A673 (cell line): ENCODE data around the gene PTPA. TPM values are rescaled to one million over a fixed set of nuclear protein-coding genes. Genes with fewer than 3 reads are reported as not detected.

Experiments used
- BruUV-seq: library from RNA; stranded (reverse); fragments of 400-500 nt; replicated peaks from 2 replicates; lab custom pipeline; 2021; lab: Mats Ljungman, UMichigan
- CTCF ChIA-PET: fragments of 300-600 bp; sonication (Branson Sonifier 250); formaldehyde crosslinking; loops from one replicate; lab custom pipeline; 2022; ENCODE audit warnings: antibody characterized with exemption; lab: Charles Lee
- POLR2A ChIA-PET: fragments of 300-600 bp; sonication (Branson Sonifier 250); formaldehyde crosslinking; loops from one replicate; lab custom pipeline; 2022; ENCODE audit warnings: antibody characterized with exemption; ENCODE audit not compliant: low non-redundant PET; lab: Charles Lee
- DNase-seq: peaks from one replicate; pipeline ENCODE4 v3.0.0-alpha.2; 2015; ENCODE audit warnings: low spot score
- H3K27ac ChIP-seq: fragments of 200-600 bp; sonication (generic); 2 replicates; pipeline ENCODE4 v1.5.1; 2016; ENCODE audit warnings: mixed run types, low read depth, mild to moderate bottlenecking, mixed read lengths, antibody characterized with exemption, low read length; ENCODE audit not compliant: poor library complexity, severe bottlenecking
- H3K27me3 ChIP-seq: fragments of 200-600 bp; sonication (generic); replicated peaks from 2 replicates; pipeline ENCODE4 v1.6.1; 2017; ENCODE audit warnings: mixed run types, low read depth, mild to moderate bottlenecking, mixed read lengths, antibody characterized with exemption, low read length; ENCODE audit not compliant: insufficient read depth, poor library complexity
- H3K36me3 ChIP-seq: fragments of 200-600 bp; sonication (generic); 2 replicates; pipeline ENCODE4 v1.6.1; 2016; ENCODE audit warnings: mixed run types, mild to moderate bottlenecking, mixed read lengths, antibody characterized with exemption, low read length; ENCODE audit not compliant: insufficient read depth, poor library complexity, severe bottlenecking
- H3K4me1 ChIP-seq: fragments of 200-600 bp; sonication (generic); 2 replicates; pipeline ENCODE4 v1.6.1; 2017; ENCODE audit warnings: mixed run types, mild to moderate bottlenecking, mixed read lengths, antibody characterized with exemption, low read length; ENCODE audit not compliant: insufficient read depth, poor library complexity, severe bottlenecking
- H3K4me3 ChIP-seq: fragments of 200-600 bp; sonication (generic); 2 replicates; pipeline ENCODE4 v1.5.1; 2016; ENCODE audit warnings: low read depth, mixed run types, mild to moderate bottlenecking, mixed read lengths, low read length; ENCODE audit not compliant: poor library complexity, severe bottlenecking
- H3K9me3 ChIP-seq: fragments of 200-600 bp; sonication (generic); 2 replicates; pipeline ENCODE4 v1.6.1; 2016; ENCODE audit warnings: mixed run types, low read depth, mild to moderate bottlenecking, mixed read lengths, antibody characterized with exemption, low read length; ENCODE audit not compliant: poor library complexity, severe bottlenecking
- CTCF ChIP-seq: fragments of 300-800, 200-600 bp; sonication (generic); conservative IDR thresholded peaks from 2 replicates; pipeline ENCODE4 v1.5.1; 2017; ENCODE audit warnings: low read depth, mild to moderate bottlenecking, antibody characterized with exemption, low read length, moderate library complexity, mixed read lengths
- EZH2 ChIP-seq: fragments of 200-600 bp; sonication (generic); IDR thresholded peaks from 2 replicates; pipeline ENCODE4 v1.6.1; 2017; ENCODE audit warnings: borderline replicate concordance, low read depth, mild to moderate bottlenecking, mixed read lengths, antibody characterized with exemption, low read length; ENCODE audit not compliant: poor library complexity, severe bottlenecking
- intact Hi-C: fragments of 100-400 bp; cut with micrococcal nuclease; formaldehyde crosslinking; loops from one replicate; pipeline ENCODE4 v1.10.0; 2022; ENCODE audit not compliant: unreplicated experiment
- total RNA-seq: library from RNA; stranded (reverse); gene quantifications from 2 replicates; pipeline ENCODE4 v1.2.3, GENCODE V29; 2021

The PTPA gene
- total RNA-seq, 1 experiment from 2014 or later, result 157 TPM

- no peaks in the 10 kb centered on the region for H3K9me3 ChIP-seq
- CTCF ChIA-PET, result no interaction called here
- intact Hi-C loops, result no loop called here
- POLR2A ChIA-PET, result no interaction called here
- BruUV-seq, result no TSS peak
- peaks cover 10% of the 10 kb centered on the region for H3K4me1 ChIP-seq
- H3K27ac ChIP-seq, result no peak overlapping the region
- DNase-seq, result peak; percentile 24
- no peaks in the 10 kb centered on the region for H3K36me3 ChIP-seq
- H3K4me3 ChIP-seq, result no peak overlapping the region
- no peaks in the 10 kb centered on the region for H3K27me3 ChIP-seq
- TF ChIP-seq EZH2 (no peak), CTCF (peak; percentile 30; the same call in 1 of the 2 replicates)
Observed at GRCh38 chr9:129182625-129183494, 71.6 kb downstream of the PTPA start.

- Histone ChIP-seq H3K4me3 (no peak overlapping the region), H3K27me3 (no peaks in the 10 kb centered on the region), H3K27ac (no peak overlapping the region), H3K36me3 (no peaks in the 10 kb centered on the region), H3K4me1 (peaks cover 5% of the 10 kb centered on the region), H3K9me3 (no peaks in the 10 kb centered on the region)
- CTCF ChIA-PET, result no interaction called here
- no peak for TF ChIP-seq EZH2
- no peak for TF ChIP-seq CTCF
- DNase-seq, result peak; percentile 41
- BruUV-seq, result no TSS peak
- POLR2A ChIA-PET, result no interaction called here
- intact Hi-C loops, result no loop called here
Observed at GRCh38 chr9:129183495-129184218, 72.4 kb downstream of the PTPA start.

GRCh38 chr9:129184219-129184524, 73.0 kb downstream of the PTPA start:
- no peak overlapping the region for H3K4me3 ChIP-seq

More at GRCh38 chr9:129184219-129184524, 73.0 kb downstream of the PTPA start:
- no TSS peak for BruUV-seq
- H3K27ac ChIP-seq, result no peak overlapping the region
- H3K36me3 ChIP-seq, result no peaks in the 10 kb centered on the region
- H3K9me3 ChIP-seq, result no peaks in the 10 kb centered on the region
- CTCF ChIA-PET, result no interaction called here
- intact Hi-C loops, result no loop called here
- DNase-seq, result no peak
- H3K27me3 ChIP-seq, result no peaks in the 10 kb centered on the region
- TF ChIP-seq EZH2, result no peak
- TF ChIP-seq CTCF, result no peak
- H3K4me1 ChIP-seq, result peaks cover 1% of the 10 kb centered on the region
- POLR2A ChIA-PET, result no interaction called here
